Femur (tissue), 1 donor: Measurements from ENCODE around the gene RHOBTB1.
"Not testable (repeated sequence)": the region's sequence is repeated elsewhere in the genome, so short reads cannot be mapped to it uniquely, and the experiment has no call there.

Experiments used
- DNase-seq: peaks from one replicate; pipeline ENCODE4 v3.0.0-alpha.2; 2017

RHOBTB1 gene

DNA sequence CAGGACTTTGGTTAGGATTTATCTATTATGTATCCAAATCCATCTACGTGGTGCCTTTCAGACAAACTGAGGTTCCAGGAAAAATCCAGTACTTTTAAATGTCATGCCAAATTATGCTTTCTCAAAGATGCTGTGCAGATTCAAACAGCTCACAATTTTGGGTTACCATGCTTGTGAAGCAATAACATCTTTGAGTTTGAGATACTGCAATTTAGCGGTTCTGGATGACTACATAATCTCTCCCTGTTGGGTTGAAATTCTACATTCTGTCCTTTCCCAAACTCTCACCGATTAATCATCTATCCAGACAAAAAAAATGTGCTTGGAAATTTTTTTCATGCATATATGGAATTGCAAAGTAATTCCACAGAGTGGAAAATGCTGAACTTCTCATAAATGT is 3.5 kb downstream of the RHOBTB1 start:
- no peak for DNase-seq

DNA sequence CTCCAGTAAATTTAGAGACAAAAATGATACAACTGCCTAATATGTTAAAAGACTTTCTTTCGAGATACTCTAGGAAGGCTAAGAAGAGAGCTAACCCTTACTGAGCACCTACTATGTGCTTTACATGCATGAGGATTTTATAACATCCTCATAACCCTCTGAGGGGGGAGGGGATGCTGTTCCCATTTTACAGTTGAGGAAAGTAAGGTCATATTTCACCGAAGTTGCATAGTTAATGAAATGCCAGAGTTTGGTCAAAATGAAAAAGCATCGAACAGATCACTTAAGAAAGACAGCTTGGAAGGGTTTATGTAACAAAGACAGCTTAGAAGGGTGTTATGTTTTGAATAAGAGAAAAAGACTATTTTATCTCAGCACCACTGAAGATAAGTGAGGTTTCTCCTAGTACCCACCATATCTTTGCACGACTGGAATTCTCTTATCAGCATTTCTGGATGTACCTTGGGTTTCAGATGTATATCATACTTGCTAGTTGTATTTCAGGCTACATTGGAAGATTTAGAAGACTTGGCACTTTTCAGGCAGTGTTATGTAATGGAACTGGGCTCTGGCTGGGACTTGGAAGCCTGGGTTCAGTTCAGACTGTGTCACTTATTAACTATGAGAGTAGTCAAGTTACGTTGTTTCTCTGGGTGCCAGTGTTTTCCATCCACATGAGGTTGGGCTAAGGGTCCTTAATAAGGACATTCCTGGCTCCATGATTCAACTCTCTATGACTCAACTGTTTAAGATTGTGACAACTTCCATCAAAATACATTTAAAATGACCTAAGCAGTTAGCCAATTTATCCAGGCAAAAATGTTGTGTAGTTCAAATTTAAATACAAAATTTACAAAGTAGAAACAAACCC is 6.0 kb downstream of the RHOBTB1 start:
- no peak for DNase-seq

DNA sequence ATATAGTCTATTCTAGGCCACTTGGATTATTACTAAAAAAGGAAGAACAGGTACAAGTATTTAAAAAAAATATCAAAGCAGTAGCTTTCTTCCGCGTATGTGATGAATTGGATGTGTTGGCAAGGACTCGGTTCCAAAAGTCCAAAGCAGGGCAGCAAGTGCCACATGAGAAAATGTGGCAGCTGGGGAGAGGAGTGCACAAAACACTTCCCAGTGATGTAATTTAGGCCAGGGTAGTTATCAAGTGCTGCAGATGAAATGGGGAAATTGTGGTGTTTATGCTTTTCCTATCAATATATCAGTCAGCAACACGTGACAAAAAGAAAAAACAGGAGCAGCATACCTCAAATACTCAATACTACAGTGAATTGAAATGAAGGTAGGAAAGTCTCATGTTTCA is 7.0 kb downstream of the RHOBTB1 start:
- no peak for DNase-seq

DNA sequence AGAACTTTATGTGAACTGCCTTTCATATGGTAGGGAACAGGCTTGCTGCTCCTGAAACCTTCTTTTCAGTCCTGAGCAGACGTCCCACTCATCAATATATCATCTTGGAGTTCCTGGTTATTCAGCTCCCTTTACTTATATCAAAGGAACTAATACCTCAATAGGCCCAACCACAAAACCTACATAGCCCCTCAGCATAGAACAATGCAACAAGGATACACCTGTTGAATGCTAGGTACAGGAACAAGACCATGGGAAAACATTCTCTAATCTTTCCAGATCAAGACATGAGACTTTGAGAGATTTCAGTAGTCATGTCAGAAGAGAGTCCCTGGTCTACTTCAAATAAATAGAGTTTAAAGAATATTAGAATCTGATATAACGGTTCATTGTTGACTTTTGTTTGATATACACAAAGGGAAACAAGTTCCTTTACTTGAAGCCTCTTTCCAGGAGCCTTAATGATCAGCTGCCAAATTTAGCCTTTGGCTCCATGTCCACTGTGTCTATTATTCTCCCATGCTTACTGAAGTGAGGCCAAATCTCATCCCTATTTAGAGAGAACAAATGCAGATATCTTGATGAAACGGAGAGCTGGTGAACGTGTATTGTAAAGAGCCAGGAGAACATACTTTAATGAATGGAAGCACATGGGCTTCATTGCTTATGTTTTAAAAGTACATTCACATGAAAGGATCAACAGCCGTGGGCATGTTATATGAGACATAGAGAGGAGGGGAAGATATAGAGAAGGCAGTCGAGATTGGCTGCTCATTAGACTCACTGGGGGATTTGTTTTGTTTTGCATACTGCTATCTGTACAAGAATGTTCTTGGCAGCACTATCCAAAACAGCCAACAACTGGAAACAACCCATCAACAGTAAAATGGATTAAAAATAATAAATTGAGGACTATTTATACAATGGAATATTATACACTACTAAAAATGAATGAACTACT is 9.5 kb downstream of the RHOBTB1 start:
- no peak for DNase-seq

DNA sequence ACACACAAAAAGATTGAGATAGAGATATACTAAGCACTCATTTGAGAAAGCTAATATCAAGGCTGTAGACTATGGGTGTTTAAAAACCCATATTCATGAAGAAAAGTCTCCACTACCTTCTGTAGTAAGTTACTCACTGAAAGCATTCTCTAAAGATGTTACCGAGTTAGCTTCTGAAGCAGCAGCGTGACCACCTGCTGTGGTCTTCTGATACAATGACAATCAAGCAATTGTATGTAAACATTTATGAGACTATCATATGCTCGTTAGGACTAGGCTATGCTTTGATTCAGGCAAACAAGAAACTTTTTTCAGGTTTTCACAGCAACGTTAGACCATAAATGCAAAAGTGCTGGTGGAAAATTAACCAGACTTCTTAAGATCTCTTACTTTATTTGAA is 11.2 kb downstream of the RHOBTB1 start:
- no peak for DNase-seq

DNA sequence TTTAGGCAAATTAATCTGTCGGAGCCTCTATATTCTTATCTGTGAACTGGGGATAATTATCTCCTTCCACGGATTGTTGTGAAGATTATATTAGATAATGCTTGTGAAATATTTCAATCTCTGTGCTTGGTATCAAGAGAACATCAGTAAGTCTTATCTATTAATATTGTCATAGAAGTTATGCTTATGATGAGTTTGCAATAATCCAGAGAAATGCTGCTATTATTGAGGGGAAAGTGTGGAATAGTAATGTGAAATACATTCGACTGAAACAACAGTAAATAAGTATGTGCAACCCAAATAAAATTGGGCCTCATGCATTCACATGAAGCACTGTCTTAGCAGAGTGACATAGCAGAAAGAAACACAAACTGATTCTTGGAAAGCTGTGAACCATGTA is 13.7 kb downstream of the RHOBTB1 start:
- DNase-seq, result no peak

DNA sequence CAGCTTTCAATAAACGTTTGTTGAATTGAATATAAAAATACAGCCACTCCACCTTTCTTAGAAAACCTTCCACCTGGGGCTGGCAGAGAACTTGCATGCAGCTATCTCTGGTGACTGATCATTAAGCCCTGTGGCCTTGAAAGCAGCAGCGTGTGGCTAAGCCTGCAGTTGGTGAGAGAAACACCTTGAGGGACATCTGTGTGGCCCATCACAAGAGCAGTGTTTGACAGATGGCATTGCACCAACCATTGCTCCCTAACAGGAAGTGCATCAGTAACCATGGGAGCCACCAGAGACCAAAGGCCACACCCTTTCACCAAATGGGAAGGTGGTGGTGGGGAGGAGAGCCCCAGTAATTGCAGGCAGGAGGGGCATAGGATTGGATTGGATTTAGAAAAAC is 22.4 kb downstream of the RHOBTB1 start:
- DNase-seq, result no peak

DNA sequence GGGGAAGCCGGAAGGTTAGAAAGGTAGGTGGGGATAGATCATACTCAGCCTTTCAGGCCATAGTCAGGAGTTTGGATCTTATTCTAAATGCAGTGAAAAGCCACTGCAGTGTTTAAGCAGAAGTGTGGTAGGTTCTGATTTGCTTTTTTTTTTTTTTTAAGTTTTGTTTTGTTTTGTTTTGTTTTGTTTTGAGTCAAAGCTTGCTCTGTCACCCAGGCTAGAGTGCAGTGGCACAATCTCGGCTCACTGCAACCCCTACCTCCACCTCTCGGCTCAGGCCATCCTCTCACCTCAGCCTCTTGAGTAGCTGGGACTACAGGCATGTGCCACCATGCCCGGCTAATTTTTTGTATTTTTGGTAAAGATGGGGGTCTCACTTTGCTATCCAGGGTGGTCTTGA is 23.5 kb downstream of the RHOBTB1 start:
- DNase-seq, result no peak

DNA sequence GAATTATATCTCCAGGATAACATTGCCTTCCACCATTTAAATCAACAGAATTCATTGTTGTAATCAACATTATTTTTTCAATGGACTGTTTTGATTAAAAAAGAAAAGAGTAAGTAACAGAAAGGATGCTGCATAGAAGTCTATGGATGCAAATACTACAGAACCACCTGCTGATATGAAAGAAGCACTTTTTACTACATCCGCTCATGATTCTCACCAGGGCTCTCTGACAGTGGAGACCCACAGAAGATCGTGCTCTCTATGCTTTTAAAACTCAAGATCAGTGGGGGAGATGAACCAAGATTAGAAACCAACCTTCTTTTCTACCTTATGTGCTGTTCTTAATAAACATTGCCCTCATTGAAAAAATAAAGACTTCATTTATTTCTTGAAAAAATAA is 24.4 kb downstream of the RHOBTB1 start:
- DNase-seq, result no peak

DNA sequence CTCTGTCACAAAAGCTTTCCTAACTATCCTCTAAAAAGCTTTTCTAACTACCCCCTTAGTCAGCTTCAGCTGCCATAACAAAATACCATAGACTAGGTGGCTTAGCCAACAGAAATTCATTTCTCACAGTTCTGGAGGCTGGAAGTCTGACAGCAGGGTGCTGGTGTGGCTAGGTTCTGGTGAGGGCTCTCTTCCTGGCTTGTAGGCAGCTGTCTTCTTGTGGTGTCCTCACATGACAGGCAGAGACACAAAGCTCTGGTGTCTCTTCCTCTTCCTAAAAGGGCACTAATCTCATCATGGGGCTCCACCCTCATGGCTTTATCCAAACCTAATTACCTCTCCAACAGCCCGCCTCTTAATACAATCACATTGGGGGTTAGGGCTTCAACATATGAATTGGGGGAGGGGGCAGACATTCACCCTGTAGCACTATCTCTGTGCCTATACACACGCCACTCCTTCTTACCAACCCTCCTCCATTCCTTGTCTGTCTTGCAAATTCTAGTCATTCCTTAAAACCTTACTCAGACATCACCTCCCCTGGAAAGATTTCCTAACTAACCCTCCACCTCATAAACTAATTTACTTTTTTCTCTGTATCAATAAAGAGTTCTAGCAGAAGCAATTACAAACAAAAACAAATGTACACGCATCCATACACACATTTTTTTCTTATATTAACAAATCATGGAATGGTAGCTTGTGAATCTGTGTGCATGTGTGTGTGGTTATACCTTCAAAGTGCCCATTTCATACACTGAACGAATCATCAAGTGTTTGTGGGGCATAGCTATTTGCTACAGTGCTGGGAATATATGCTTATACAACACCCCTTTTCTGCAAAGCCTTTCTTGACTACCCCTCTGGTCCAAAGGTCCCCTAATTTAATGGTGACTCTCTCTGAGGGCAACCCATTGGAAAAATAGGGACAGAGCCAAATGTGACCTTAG is 26.4 kb downstream of the RHOBTB1 start:
- DNase-seq, result no peak

DNA sequence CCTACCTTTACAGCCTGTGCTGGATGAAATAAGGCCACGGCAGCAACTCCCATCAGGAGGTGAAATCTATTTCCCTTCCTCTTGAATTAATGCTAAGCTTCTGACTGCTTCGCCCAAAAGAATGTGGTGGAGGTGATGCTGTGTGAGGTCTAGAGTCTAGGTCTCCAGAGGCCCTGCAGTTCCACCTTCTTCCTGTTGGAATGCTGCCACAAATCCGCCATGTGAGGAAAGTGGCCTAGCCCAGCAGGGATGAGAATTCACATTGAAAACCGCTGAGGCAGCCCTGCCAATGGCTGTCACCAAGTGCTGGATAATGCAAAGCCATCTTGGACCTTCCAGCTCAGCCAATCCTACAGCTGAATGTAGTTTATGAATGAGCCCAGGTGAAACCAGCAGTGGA is 28.0 kb downstream of the RHOBTB1 start:
- no peak for DNase-seq

DNA sequence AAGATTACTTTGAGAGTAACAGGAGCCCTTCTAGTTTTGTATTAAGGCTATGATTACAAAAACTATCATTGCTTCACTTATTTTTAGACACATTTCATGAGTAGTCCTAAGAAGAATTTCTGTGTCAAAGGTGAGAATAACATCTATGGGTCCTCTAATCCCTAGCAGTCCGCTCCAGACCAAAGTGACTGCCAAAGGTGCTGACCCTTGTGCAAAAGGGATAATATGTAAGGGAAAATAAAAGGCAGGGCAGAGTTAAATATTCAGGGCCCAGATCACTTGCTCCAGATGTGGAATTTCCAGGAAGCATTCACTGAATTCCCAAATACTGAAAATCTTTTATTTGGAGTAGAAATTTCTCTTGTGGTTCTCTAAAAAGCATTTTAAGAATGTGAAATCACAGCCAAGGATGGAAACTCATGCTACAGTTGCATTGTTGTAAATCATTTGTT is 29.3 kb downstream of the RHOBTB1 start:
- DNase-seq, result peak; percentile 67

DNA sequence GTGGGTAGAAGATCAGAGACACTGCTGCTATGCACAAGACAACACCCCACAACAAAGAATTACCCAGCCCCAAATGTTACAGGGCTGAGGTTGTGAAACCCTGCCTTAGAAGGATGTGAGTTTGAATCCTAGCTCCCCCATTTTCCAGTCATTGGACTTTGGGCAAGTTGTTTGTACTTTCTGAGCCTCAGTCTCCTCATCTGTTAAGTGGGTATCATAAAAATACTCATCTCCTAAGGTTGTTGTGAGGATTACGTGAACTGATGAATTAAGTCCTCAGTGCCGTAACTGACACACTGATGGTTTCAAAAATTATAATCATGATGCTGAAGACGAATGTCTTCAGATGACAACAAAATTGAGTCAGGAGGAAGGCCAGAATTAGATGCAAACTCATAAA is 30.3 kb downstream of the RHOBTB1 start:
- no peak for DNase-seq

DNA sequence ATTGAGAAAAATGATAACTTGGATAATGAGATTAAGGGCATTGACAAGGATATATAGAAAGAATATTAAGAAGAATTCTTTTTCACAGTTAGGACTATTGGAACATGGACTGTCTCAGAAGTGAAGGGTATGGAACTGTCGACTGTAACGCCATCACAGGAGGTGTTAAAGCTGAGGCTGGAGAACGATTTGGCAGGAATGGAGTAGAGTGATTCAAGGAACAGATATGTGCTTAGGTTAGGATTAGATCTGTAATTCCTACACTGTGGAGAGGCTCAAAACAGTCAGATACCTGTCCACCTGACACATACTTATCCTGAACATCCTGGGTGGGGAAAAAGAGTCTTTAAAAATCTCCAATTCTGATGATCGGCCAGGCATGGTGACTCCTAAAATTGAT is 30.9 kb downstream of the RHOBTB1 start:
- no peak for DNase-seq

DNA sequence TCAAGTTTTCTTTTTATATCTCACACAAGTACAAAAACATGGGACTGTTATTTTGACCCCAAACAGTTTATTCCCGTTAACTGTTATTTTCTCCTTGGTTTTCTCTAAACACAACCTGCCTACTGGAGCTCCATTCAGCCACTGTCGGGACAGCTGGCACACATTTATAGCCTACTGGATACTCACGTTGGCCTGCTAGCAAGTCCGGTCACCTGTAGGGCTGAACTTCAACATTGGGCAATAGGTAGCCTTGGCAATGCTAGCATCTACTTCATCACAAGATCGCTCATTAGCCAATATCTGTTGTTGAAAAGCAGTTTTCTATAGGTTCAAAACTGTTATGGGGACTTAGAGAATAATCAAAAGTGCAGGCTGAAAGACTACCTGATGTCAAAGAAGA is 32.3 kb downstream of the RHOBTB1 start:
- no peak for DNase-seq

DNA sequence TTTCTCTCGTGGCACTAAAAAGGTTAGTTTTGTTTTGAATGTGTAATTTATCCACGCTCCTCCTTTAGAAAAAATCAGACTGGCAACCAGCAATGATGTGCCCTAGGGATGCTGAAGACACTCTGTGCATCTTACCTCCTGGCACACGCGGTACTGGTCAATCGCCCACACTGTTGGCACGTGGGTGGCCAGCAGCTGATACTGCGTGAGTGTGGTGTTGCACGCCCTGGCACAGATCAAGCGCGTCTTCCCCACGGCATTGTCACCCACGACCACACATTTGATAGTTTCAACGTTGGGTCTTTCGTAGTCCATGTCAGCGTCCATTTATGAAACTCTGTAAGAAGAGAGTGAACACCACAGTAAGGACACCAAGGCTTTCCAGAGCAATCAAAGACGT is 32.8 kb downstream of the RHOBTB1 start:
- no peak for DNase-seq

DNA sequence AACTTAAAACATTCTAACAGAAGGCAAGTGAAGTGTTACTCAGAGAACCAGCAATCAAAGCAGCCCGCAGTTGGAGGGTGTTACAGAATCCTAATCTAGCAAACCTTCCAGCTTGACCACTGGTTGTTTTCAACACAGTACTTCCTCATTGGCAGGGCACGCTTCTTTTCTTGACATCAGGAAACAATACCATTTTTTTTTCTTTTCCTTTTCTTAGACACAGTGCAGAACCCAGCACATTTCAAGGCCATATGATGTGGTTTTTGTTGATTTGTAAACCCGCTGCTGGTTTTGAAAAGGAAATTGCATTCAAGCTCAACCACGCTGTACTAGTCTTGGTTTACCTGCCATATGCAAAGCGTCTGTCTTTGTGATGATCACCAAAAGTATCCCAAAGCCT is 33.4 kb downstream of the RHOBTB1 start:
- no peak for DNase-seq

DNA sequence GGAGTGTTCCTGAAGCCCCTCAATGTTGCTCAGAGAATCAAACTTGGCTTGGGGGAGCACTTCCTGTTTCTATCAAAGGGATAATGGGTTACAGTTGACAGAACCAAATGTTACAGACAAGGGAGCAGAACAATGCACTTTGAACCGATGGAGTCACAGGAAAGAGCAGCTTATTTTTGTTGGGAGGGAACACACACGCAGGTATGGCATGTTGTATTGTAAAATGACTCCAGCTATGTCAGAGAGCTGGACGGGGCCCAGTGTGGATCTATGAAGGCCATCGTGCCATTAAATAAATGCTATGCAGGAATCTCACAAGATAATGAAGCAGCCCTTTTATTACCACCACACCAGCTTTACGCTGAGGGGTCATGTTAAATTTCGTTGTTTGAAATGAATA is 35.1 kb downstream of the RHOBTB1 start:
- no peak for DNase-seq

DNA sequence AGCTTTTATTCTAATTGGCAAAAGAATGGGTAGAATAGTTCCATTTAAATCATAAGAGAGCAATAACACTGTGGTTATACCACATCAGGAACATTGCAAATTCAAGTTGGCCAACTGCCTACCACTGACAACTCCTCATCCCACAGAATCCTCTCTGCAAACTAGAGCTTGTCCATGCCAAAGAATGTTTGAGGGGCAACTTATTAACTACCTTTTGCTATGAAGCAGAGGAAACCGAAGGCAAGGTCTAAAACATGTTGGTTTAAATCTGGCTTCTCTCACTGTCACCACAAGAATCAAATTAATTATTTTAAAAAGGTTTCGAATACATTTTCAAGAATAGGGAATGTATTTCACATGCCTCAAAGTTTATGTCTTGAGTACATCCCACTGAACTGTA is 36.0 kb downstream of the RHOBTB1 start:
- DNase-seq, result no peak

DNA sequence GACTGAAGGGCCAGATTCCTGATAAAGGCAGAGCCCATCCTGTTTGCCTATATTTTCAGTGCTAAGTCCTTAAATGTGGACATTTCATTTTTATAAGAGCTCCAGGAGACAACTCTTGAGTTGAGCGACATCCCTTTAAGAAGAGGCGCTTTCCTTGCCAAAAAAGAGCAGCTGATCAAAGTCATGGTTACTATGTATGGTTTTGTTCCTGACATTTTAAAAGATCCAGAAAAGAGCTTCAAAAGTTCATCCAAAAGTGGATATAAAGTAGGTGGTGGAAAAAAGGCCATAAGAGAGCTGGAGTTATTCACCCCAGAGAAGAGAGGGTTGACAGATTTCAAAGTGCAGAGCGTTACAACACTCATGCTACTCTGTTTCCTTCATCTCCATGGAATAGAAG is 36.7 kb downstream of the RHOBTB1 start:
- no peak for DNase-seq

DNA sequence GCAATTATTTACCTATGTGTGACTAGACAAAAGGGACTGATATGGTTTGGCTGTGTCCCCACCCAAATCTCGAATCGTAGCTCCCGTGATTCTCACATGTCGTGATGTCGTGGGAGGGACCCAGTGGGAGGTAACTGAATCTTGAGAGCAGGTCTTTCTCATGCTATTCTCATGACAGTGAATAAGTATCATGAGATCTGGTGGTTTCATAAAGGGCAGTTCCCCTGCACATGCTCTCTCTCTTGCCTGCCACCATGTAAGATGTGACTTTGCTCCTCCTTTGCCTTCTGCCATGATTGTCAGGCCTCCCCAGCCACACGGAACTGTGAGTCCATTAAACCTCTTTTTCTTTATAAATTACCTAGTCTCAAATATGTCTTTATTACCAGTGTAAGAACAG is 37.2 kb downstream of the RHOBTB1 start:
- not testable (repeated sequence) for DNase-seq

DNA sequence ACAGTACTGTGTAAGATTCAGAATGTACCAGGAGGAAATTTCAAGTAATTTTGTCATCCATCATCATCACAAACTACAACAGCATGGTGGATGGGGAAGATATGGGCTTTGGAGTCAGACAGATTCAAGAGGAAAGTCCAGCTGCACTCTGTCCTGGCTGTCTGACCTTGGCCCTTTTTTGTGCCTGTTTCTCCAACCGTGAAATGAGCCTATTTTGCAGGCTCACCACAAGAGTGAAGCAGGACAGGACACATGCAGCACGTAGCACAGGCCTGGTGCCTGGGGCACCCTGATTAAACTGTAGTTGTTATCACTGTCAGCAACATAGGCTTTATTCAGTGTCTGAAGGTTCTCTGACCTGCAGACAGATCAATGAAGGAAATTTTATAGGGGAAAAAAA is 37.6 kb downstream of the RHOBTB1 start:
- no peak for DNase-seq

DNA sequence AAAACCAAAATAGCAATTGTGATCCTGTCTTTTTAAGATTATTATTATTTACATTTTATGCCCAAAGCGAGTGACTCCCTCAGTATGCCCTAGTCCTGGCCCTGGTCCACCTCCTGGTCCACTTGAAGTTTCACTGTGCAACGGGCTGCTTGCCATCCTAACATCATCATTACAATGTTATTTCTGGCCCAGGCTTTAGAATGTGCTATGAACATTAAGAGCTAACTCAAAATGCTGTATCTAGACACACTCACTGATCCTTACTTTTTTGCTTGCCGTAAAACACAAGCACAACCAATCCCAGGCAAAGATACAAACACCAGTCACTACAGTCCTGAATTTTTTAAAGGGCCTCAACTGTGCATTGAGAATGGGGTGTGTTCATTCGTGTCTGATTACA is 38.4 kb downstream of the RHOBTB1 start:
- DNase-seq, result peak; percentile 67
